Glutamatergic neuron (in vitro differentiated cells): ENCODE results near the gene ZNF629. TPM values are rescaled to one million over a fixed set of nuclear protein-coding genes. Genes with fewer than 3 reads are reported as not detected.
"Not testable (repeated sequence)": the region's sequence is repeated elsewhere in the genome, so short reads cannot be mapped to it uniquely, and the experiment has no call there.

Source experiments
- DNase-seq: peaks from one replicate; pipeline ENCODE4 v3.0.0; 2022
- H3K27ac Mint-ChIP-seq: one replicate; pipeline ENCODE4 v1.8.0; 2020; ENCODE audit warnings: mild to moderate bottlenecking, mixed read lengths, inconsistent platforms; ENCODE audit not compliant: unreplicated experiment
- H3K27me3 Mint-ChIP-seq: one replicate; pipeline ENCODE4 v1.8.0; 2020; ENCODE audit warnings: mild to moderate bottlenecking, moderate library complexity, mixed read lengths, inconsistent platforms; ENCODE audit not compliant: unreplicated experiment
- H3K36me3 Mint-ChIP-seq: one replicate; pipeline ENCODE4 v1.8.0; 2020; ENCODE audit warnings: mild to moderate bottlenecking, mixed read lengths, inconsistent platforms; ENCODE audit not compliant: unreplicated experiment
- H3K4me1 Mint-ChIP-seq: one replicate; pipeline ENCODE4 v1.8.0; 2020; ENCODE audit warnings: mild to moderate bottlenecking, low read depth, mixed read lengths, inconsistent platforms; ENCODE audit not compliant: unreplicated experiment
- H3K4me3 Mint-ChIP-seq: one replicate; pipeline ENCODE4 v1.8.0; 2020; ENCODE audit warnings: mild to moderate bottlenecking, mixed read lengths, inconsistent platforms; ENCODE audit not compliant: unreplicated experiment
- H3K9me3 Mint-ChIP-seq: one replicate; pipeline ENCODE4 v1.8.0; 2020; ENCODE audit warnings: mild to moderate bottlenecking, moderate library complexity, mixed read lengths, inconsistent platforms; ENCODE audit not compliant: unreplicated experiment
- total RNA-seq: library from RNA; stranded (reverse); fragmentation: NEBNext Ultra II Directional; extraction: Animal tissue kit (Norgen Biotek cat#: 25700); gene quantifications from one replicate; pipeline ENCODE4 v1.2.1, GENCODE V29; 2021; ENCODE audit not compliant: unreplicated experiment
- TF ChIP-seq, protein P1 (sequence below): fragments of 200-600 bp; sonication (generic); IDR thresholded peaks from one replicate; pipeline ENCODE4 v1.5.0; 2021; ENCODE audit not compliant: partially characterized antibody, unreplicated experiment

ZNF629 gene
- total RNA-seq, 1 donor from 2014 or later: 42.5 TPM

DNA sequence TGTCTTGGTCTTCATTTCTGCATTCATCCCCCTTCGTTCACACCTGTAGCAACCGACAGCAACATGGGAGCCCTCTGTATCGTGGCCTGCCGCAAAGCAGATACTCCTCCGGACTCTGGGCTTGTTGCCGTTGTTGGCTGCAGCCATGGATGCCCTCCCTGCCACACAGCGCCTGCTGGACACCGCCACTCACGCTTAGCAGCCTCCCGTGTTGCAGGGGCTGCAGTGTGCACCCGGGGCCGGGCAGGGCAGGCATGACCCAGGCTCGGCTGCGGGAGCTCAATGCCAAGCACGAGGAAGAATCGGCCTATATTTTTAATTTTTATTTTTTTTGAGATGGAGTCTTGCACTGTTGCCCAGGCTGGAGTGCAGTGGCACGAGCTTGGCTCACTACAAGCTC, 34.9 kb upstream of the ZNF629 start:
- H3K36me3 Mint-ChIP-seq: no peaks in the 10 kb centered on the region
- peaks cover 3% of the 10 kb centered on the region for H3K9me3 Mint-ChIP-seq
- H3K27me3 Mint-ChIP-seq: peaks cover 1% of the 10 kb centered on the region
- DNase-seq: no peak
- no peak overlapping the region for H3K27ac Mint-ChIP-seq
- H3K4me3 Mint-ChIP-seq: no peak overlapping the region
- TF ChIP-seq, protein P1, sequence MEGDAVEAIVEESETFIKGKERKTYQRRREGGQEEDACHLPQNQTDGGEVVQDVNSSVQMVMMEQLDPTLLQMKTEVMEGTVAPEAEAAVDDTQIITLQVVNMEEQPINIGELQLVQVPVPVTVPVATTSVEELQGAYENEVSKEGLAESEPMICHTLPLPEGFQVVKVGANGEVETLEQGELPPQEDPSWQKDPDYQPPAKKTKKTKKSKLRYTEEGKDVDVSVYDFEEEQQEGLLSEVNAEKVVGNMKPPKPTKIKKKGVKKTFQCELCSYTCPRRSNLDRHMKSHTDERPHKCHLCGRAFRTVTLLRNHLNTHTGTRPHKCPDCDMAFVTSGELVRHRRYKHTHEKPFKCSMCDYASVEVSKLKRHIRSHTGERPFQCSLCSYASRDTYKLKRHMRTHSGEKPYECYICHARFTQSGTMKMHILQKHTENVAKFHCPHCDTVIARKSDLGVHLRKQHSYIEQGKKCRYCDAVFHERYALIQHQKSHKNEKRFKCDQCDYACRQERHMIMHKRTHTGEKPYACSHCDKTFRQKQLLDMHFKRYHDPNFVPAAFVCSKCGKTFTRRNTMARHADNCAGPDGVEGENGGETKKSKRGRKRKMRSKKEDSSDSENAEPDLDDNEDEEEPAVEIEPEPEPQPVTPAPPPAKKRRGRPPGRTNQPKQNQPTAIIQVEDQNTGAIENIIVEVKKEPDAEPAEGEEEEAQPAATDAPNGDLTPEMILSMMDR: no peak
- no peaks in the 10 kb centered on the region for H3K4me1 Mint-ChIP-seq

DNA sequence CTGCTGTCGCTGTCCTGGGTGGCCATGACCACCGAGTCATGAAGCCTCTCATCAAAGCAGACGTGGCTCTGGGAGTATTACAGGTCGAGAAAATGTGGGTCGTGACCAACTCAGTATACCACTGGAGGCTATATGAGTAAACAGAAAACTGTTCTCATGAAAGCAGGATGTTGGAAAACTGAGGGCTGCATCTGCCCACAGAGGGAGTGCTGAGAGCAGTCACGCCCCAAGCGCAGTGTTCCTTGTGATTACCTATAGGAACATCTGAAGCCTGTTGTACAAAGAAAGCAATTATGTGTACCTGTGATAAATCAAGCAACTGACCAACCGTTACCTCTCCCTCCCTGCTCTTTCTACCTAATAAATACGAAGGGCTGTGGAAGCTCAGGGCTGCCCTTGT, 34.4 kb upstream of the ZNF629 start:
- not testable (repeated sequence) for H3K36me3 Mint-ChIP-seq, H3K27ac Mint-ChIP-seq, DNase-seq, H3K4me3 Mint-ChIP-seq, H3K4me1 Mint-ChIP-seq, H3K27me3 Mint-ChIP-seq, H3K9me3 Mint-ChIP-seq

GRCh38 chr16:30820952-30821421, 34.0 kb upstream of the ZNF629 start:
- Mint-ChIP-seq H3K9me3 (peaks cover 2% of the 10 kb centered on the region), H3K36me3 (no peaks in the 10 kb centered on the region), H3K4me3 (no peak overlapping the region), H3K4me1 (no peaks in the 10 kb centered on the region), H3K27me3 (peaks cover 1% of the 10 kb centered on the region), H3K27ac (no peak overlapping the region)
- no peak for DNase-seq
- TF ChIP-seq, protein P1: no peak

DNA sequence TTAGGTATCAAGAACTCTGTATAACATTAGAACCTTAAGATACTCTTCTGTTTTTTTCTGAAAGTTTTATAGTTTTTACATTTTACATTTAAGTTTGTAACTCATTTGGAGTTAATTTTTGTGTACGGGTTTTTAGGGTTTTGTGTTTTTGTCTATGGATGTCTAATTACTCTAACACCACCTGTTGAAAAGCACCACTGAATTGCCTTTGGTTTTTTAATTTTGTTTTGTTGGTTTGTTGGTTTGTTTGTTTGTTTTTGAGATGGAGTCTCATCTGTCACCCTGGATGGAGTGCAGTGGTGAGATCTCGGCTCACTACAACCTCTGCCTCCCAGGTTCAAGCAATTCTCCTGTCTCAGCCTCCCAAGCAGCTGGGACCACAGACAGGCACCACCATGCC, 29.8 kb upstream of the ZNF629 start:
- peaks cover 2% of the 10 kb centered on the region for H3K9me3 Mint-ChIP-seq
- no peaks in the 10 kb centered on the region for H3K36me3 Mint-ChIP-seq
- H3K27me3 Mint-ChIP-seq: no peaks in the 10 kb centered on the region
- no peak for DNase-seq
- H3K4me3 Mint-ChIP-seq: no peak overlapping the region
- TF ChIP-seq, protein P1: no peak
- H3K4me1 Mint-ChIP-seq: peaks cover 7% of the 10 kb centered on the region
- no peak overlapping the region for H3K27ac Mint-ChIP-seq

DNA sequence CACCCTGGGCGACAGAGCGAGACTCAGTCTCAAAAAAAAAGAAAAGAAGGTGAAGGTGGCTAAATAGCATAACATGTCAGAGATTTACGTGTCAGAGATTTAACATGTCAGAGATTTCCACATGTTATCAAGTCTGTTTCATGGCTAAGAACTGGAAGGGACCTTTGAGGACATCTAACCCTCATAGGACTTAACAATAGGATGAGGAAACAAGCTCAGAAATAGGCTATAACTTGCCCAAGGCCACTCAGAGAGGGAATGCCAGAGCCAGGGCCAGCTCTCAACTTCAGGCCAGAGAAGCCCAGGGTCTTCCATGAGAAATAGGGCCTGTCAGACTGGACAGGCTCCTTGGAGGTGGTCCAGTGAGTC, 26.8 kb upstream of the ZNF629 start:
- Mint-ChIP-seq H3K4me1 (peaks cover 10% of the 10 kb centered on the region), H3K9me3 (peaks cover 4% of the 10 kb centered on the region), H3K4me3 (peak overlapping the region; percentile 72), H3K36me3 (no peaks in the 10 kb centered on the region), H3K27me3 (peaks cover 5% of the 10 kb centered on the region), H3K27ac (peak overlapping the region; percentile 48)
- no peak for DNase-seq
- TF ChIP-seq, protein P1: no peak

DNA sequence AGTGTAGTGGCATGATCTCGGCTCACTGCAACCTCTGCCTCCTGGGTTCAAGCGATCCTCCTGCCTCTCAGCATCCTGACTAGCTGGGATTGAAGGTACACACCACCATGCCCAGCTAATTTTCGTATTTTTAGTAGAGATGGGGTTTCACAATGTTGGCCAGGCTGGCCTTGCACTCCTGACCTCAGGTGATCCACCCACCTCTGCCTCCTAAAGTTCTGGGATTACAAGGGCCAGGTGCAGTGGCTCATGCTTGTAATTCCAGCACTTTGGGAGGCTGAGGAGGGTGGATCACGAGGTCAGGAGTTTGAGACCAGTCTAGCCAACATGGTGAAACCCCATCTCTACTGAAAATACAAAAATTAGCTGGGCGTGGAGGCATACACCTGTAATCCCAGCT, 22.7 kb upstream of the ZNF629 start:
- H3K27ac Mint-ChIP-seq, DNase-seq, H3K4me3 Mint-ChIP-seq, H3K36me3 Mint-ChIP-seq, H3K27me3 Mint-ChIP-seq: not testable (repeated sequence)
- Mint-ChIP-seq H3K4me1 (peaks cover 17% of the 10 kb centered on the region), H3K9me3 (peaks cover 12% of the 10 kb centered on the region)

DNA sequence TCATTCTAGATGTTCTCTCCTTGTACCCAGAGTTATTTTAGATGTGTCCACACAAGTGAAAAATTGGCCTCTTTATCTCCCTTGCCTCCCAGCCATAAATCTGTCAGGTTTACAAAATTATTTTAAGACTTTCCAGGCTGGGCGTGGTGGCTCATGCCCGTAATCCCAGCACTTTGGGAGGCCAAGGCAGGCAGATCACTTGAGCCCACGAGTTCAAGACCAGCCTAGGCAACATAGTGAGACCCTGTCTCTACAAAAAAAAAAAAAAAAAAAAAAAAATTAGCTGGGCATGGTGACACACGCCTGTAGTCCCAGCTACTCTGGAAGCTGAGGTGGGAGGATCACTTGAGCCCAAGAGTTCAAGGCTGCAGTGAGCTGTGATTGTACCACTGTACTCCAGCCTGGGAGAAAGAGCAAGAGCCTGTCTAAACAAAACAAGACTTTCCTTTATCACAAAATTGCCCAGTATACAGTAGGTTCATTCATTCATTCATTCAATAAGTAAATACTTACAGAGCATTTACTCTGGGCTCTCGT, 22.0 kb upstream of the ZNF629 start:
- not testable (repeated sequence) for H3K4me3 Mint-ChIP-seq, H3K27ac Mint-ChIP-seq, H3K36me3 Mint-ChIP-seq, H3K27me3 Mint-ChIP-seq, DNase-seq
- peaks cover 17% of the 10 kb centered on the region for H3K4me1 Mint-ChIP-seq
- peaks cover 12% of the 10 kb centered on the region for H3K9me3 Mint-ChIP-seq
